Body of pancreas (tissue), 4 donors: ENCODE measurements around the gene ALCAM. TPM values are rescaled to one million over a fixed set of nuclear protein-coding genes. Genes with fewer than 3 reads are reported as not detected.

Experiments
- ATAC-seq: fragments of 150-250 bp; one replicate; pipeline ENCODE4 v1.9.1; 2016
- DNase-seq, 4 donors: peaks; one replicate each; pipeline ENCODE4 v3.0.0-alpha.2; 2019
- H3K27ac ChIP-seq, 4 donors: fragments of 200-600 bp; sonication (generic); 1 replicate in 3 of 4; 2 replicates in 1 of 4; pipeline versions ENCODE4 v1.5.1 to v1.6.1; 2016 to 2019; ENCODE audit warnings: mild to moderate bottlenecking in 1 of 4, mixed read lengths in 1 of 4, moderate library complexity in 1 of 4
- H3K27me3 ChIP-seq, 2 donors: fragments of 200-600 bp; sonication (generic); one replicate each; pipeline ENCODE4 v1.6.0; 2016; ENCODE audit warnings: mild to moderate bottlenecking in 1 of 2
- H3K36me3 ChIP-seq, 2 donors: fragments of 200-600 bp; sonication (generic); replicated peaks in 1 of 2; 2 replicates each; pipeline ENCODE4 v1.5.1; 2016; ENCODE audit warnings: low read depth in 2 of 2; ENCODE audit not compliant: insufficient read depth in 1 of 2
- H3K4me1 ChIP-seq: fragments of 200-600 bp; sonication (generic); one replicate; pipeline ENCODE4 v1.6.0; 2016
- H3K4me3 ChIP-seq, 2 donors: fragments of 200-600 bp; sonication (generic); 1 replicate in 1 of 2; 2 replicates in 1 of 2; pipeline ENCODE4 v1.5.1; 2016 to 2019
- H3K9me3 ChIP-seq, 3 donors: fragments of 200-600 bp; sonication (generic); 1 replicate in 2 of 3; 2 replicates in 1 of 3; pipeline ENCODE4 v1.5.1; 2016
- POLR2A ChIP-seq, 3 donors: fragments of 450-650 bp; IDR thresholded peaks; one replicate each; pipeline ENCODE4 v1.6.1; 2016; ENCODE audit warnings: antibody characterized with exemption in 3 of 3, mild to moderate bottlenecking in 2 of 3
- WGBS, 2 donors: methylation state at CpG; one replicate each; pipeline ENCODE4 v1.1.5; 2017; 5-methylcytosine and 5-hydroxymethylcytosine counted together
- intact Hi-C: fragments of 100-400 bp; cut with DNase I; formaldehyde crosslinking; loops from one replicate; pipeline ENCODE4 v1.15.1; 2023
- total RNA-seq, 2 donors: library from RNA; depleted of rRNA; stranded (reverse); fragments of >200 nt; gene quantifications; one replicate each; pipeline ENCODE4 v1.1.0, GENCODE V29; 2016
- TF ChIP-seq, protein P1 (sequence below), 7 experiments: fragments of 450-650 bp in 4 of 7; fragments of 200-600 bp in 3 of 7; sonication (generic) in 3 of 7; IDR thresholded peaks; one replicate each; pipeline ENCODE4 v1.5.1; 2016 to 2019; ENCODE audit warnings: antibody characterized with exemption in 7 of 7

The ALCAM gene
- total RNA-seq, 2 donors from 2014 or later: 34.8 to 35.3 TPM

DNA sequence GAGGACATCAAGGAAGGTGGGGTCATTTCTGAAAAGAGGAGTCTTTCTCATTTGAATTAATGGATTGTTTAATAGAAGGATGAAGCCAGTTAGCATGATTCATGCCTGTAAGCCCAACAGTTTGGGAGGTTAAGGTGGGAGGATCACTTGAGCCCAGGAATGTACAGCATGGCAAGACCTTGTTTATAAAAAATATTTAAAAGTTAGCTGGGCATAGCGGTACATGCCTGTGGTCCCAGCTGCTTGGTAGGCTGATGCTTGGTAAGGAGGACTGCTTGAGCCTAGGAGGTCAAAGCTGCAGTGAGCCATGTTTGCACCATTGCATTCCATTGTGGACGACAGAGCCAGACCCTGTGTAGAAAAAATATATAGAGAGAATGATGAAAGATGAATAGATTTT lies 165.5 kb downstream of the ALCAM start:
- TF ChIP-seq POLR2A (IDR thresholded peaks at IDR 0.05): no peak
- TF ChIP-seq, protein P1, sequence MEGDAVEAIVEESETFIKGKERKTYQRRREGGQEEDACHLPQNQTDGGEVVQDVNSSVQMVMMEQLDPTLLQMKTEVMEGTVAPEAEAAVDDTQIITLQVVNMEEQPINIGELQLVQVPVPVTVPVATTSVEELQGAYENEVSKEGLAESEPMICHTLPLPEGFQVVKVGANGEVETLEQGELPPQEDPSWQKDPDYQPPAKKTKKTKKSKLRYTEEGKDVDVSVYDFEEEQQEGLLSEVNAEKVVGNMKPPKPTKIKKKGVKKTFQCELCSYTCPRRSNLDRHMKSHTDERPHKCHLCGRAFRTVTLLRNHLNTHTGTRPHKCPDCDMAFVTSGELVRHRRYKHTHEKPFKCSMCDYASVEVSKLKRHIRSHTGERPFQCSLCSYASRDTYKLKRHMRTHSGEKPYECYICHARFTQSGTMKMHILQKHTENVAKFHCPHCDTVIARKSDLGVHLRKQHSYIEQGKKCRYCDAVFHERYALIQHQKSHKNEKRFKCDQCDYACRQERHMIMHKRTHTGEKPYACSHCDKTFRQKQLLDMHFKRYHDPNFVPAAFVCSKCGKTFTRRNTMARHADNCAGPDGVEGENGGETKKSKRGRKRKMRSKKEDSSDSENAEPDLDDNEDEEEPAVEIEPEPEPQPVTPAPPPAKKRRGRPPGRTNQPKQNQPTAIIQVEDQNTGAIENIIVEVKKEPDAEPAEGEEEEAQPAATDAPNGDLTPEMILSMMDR (IDR thresholded peaks at IDR 0.05): no peak
- H3K36me3 ChIP-seq: peaks cover 0 to 10% of the 10 kb centered on the region in 2 donors
- DNase-seq: no peak
- 96 to 100% methylated on average over 2 of the region's 2 CpGs for WGBS, 2 donors
- no peaks in the 10 kb centered on the region for H3K27me3 ChIP-seq
- H3K4me1 ChIP-seq: no peaks in the 10 kb centered on the region
- intact Hi-C loops: no loop called here
- H3K4me3 ChIP-seq: no peak overlapping the region
- no peak for ATAC-seq
- no peaks in the 10 kb centered on the region for H3K9me3 ChIP-seq
- no peak overlapping the region for H3K27ac ChIP-seq

DNA sequence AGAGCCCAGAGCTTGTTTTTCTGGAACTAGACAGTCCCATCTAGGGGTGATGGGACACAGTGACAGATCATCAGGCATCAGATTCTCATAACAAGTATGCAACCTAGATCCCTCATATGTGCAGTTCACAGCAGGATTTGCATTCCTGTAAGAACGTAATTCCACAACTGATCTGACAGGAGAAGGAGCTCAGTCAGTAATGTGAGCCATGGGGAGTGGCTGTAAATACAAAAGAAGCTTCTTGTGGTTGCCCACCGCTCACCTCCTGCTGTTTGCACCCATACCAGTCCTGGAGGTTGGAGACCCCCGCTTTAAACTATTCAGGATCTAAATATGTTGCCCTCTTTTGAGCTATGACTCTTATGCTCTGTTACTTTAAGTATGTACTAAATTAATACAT lies 167.3 kb downstream of the ALCAM start:
- Histone ChIP-seq H3K4me3 (no peak overlapping the region), H3K36me3 (peaks cover 0 to 10% of the 10 kb centered on the region in 2 donors), H3K27ac (no peak overlapping the region), H3K4me1 (no peaks in the 10 kb centered on the region), H3K9me3 (no peaks in the 10 kb centered on the region), H3K27me3 (no peaks in the 10 kb centered on the region)
- intact Hi-C loops: no loop called here
- TF ChIP-seq, protein P1 (IDR thresholded peaks at IDR 0.05): no peak
- TF ChIP-seq POLR2A (IDR thresholded peaks at IDR 0.05): no peak
- 94 to 98% methylated on average over 3 of the region's 3 CpGs for WGBS, 2 donors
- no peak for ATAC-seq
- no peak for DNase-seq

- Histone ChIP-seq H3K36me3 (peaks cover 0 to 10% of the 10 kb centered on the region in 2 donors), H3K9me3 (no peaks in the 10 kb centered on the region), H3K27me3 (no peaks in the 10 kb centered on the region), H3K27ac (no peak overlapping the region), H3K4me3 (no peak overlapping the region), H3K4me1 (no peaks in the 10 kb centered on the region)
- no peak for DNase-seq
- TF ChIP-seq, protein P1 (IDR thresholded peaks at IDR 0.05): no peak
- no peak for TF ChIP-seq POLR2A (IDR thresholded peaks at IDR 0.05)
- intact Hi-C loops: no loop called here
- 94 to 96% methylated on average over 5 of the region's 5 CpGs for WGBS, 2 donors
- no peak for ATAC-seq
Observed at GRCh38 chr3:105534491-105534890, 167.8 kb downstream of the ALCAM start.

DNA sequence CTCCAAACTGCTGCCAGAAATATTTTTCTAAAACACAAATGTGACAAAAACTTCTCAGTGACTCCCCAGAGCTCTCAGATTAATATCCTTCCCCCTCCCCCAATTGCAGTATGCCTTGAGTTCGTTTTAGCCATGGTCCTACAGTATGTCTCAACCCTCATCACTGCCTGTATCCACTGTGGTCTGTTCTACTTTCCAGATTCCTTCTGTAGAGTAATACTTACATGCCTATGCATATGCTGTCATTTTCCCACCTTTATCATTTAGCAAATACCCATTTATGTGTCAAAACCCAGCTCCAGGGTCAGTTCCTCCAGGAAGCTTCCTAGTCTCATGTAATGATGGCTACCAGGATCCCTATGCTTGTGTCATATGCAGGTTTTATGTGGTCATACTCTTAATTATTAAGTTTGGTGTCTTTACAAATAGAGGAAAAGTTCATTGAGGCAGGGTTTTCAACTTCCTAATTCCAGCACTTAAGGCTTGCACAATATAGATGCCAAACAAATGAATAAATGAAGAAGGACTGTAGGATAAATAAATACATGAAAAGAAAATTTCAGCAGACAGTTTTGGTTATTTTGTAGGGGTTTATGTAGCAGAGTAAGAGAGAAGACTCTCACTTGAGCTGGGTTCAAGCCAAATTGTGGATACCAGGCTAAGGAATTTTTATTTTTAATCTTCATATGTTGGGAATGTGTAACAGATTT lies 170.8 kb downstream of the ALCAM start:
- Histone ChIP-seq H3K27me3 (no peaks in the 10 kb centered on the region), H3K4me1 (no peaks in the 10 kb centered on the region), H3K4me3 (no peak overlapping the region), H3K36me3 (peaks cover 4 to 15% of the 10 kb centered on the region in 2 donors), H3K27ac (no peak overlapping the region), H3K9me3 (no peaks in the 10 kb centered on the region)
- TF ChIP-seq, protein P1 (IDR thresholded peaks at IDR 0.05): no peak
- no peak for TF ChIP-seq POLR2A (IDR thresholded peaks at IDR 0.05)
- ATAC-seq (no peak), DNase-seq (no peak)
- WGBS, 2 donors: 91% methylated on average over 1 of the region's 1 CpG
- intact Hi-C loops: no loop called here

DNA sequence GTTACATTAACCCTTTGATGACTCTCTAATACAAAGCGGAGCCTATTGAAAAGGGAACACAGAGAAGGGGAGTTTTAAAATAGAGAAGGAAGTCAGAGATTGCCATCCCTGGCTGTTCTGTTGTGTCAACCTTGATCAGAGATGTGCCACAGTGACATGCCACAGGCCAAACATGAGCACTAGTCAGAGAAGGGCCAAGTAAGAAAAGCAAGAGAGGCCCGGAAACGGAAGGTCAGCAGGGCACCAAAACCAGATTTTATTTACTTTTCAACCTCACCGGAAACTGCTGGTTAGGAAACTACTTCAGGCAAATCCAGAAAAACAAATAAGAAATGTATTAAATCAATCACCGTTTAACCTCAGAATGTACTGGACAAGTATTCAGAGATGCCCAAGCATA lies 171.8 kb downstream of the ALCAM start:
- H3K9me3 ChIP-seq: no peaks in the 10 kb centered on the region
- peaks cover 4 to 13% of the 10 kb centered on the region in 2 donors for H3K36me3 ChIP-seq
- WGBS, 2 donors: 54 to 58% methylated on average over 5 of the region's 5 CpGs
- no peak overlapping the region for H3K27ac ChIP-seq
- no peaks in the 10 kb centered on the region for H3K4me1 ChIP-seq
- intact Hi-C loops: no loop called here
- TF ChIP-seq, protein P1 (IDR thresholded peaks at IDR 0.05): no peak
- no peak for TF ChIP-seq POLR2A (IDR thresholded peaks at IDR 0.05)
- ATAC-seq (no peak), DNase-seq (no peak)
- H3K27me3 ChIP-seq: no peaks in the 10 kb centered on the region
- H3K4me3 ChIP-seq: no peak overlapping the region
